Measurements from ENCODE around the gene RAB3GAP1. TPM values are rescaled to one million over a fixed set of nuclear protein-coding genes. Genes with fewer than 3 reads are reported as not detected.

RAB3GAP1 gene
- total and polyA plus RNA-seq, 2 donors (not counting 1 experiment from before 2014, with no cell fraction given): 15.6 to 62.2 TPM

GRCh38 chr2:135002836-135003235, 49.3 kb upstream of the RAB3GAP1 start:
- ChIA-PET CTCF (interaction anchor here (0.6 to 13.7 kb wide), 7 partner anchors 14 to 795 kb away, joined by 3 to 219 read pairs (median 3); no protein-coding TSS in a partner anchor), POLR2A (no interaction called here)
- TF ChIP-seq EZH2 (IDR thresholded peaks at IDR 0.05; ENCODE audit: borderline replicate concordance, insufficient read depth, low read depth, low read length, poor library complexity, severe bottlenecking) (no peak), CTCF (IDR thresholded peaks at IDR 0.05) (no peak)
- ATAC-seq (ENCODE audit: low read depth) (no peak), DNase-seq (no peak)
- Mint-ChIP-seq H3K4me1 (peaks cover 6% of the 10 kb centered on the region), H3K4me3 (no peak overlapping the region), H3K27ac (no peak overlapping the region), H3K27me3 (peaks cover 20% of the 10 kb centered on the region), H3K9me3 (ENCODE audit: insufficient read depth) (no peaks in the 10 kb centered on the region)
- H2AFZ ChIP-seq (ENCODE audit: insufficient read depth, low read depth, low read length, poor library complexity, severe bottlenecking): no peak overlapping the region
- no peaks in the 10 kb centered on the region for H3K9me3 ChIP-seq (ENCODE audit: control extremely low read depth in 1 of 3, control insufficient read depth in 2 of 3, insufficient read depth in 1 of 3, low read length in 2 of 3)
- H3K4me1 ChIP-seq (ENCODE audit: control insufficient read depth in 2 of 2, insufficient read depth in 2 of 2, low read length in 2 of 2): peaks cover 3 to 6% of the 10 kb centered on the region in 2 donors
- peaks cover 0 to 7% (median 3%) of the 10 kb centered on the region in 4 experiments for H3K27me3 ChIP-seq (replicated peaks in 1 of 4; ENCODE audit: control extremely low read depth in 1 of 4, control insufficient read depth in 3 of 4, insufficient read depth in 4 of 4, low read length in 3 of 4)
- no peaks in the 10 kb centered on the region for H4K20me1 ChIP-seq (ENCODE audit: control insufficient read depth, insufficient read depth, low read length, poor library complexity, severe bottlenecking)
- H3K4me2 ChIP-seq (replicated peaks; ENCODE audit: low read depth, low read length, poor library complexity, severe bottlenecking): no peak overlapping the region
- H3K79me2 ChIP-seq (ENCODE audit: control insufficient read depth, insufficient read depth, low read length): no peaks in the 10 kb centered on the region
- WGBS (ENCODE audit: insufficient coverage): 92% methylated on average over 3 of the region's 4 CpGs
- H3K4me3 ChIP-seq (ENCODE audit: control extremely low read depth in 1 of 5, extremely low read depth in 1 of 5, insufficient read depth in 1 of 5, low read depth in 2 of 5, low read length in 4 of 5): no peak overlapping the region
- H3K27ac ChIP-seq (ENCODE audit: low read length in 2 of 2): no peak overlapping the region
- H3K9ac ChIP-seq (ENCODE audit: low read length): no peak overlapping the region
- H3K36me3 ChIP-seq (replicated peaks in 1 of 2; ENCODE audit: control extremely low read depth in 1 of 2, control insufficient read depth in 1 of 2, extremely low read depth in 1 of 2, insufficient read depth in 2 of 2, low read length in 1 of 2): no peaks in the 10 kb centered on the region
- intact Hi-C loops (cut with micrococcal nuclease): loop anchor here (5.0 kb wide), 1 partner anchor 794 kb away; no protein-coding TSS in a partner anchor

- TF ChIP-seq EZH2 (IDR thresholded peaks at IDR 0.05; ENCODE audit: borderline replicate concordance, insufficient read depth, low read depth, low read length, poor library complexity, severe bottlenecking) (no peak), CTCF (IDR thresholded peaks at IDR 0.05) (peak; percentile 92)
- 13% methylated on average over 11 of the region's 17 CpGs for WGBS (ENCODE audit: insufficient coverage)
- Histone ChIP-seq H3K4me3 (ENCODE audit: control extremely low read depth in 1 of 5, extremely low read depth in 1 of 5, insufficient read depth in 1 of 5, low read depth in 2 of 5, low read length in 4 of 5) (no peak overlapping the region), H3K9ac (ENCODE audit: low read length) (no peak overlapping the region), H4K20me1 (ENCODE audit: control insufficient read depth, insufficient read depth, low read length, poor library complexity, severe bottlenecking) (no peaks in the 10 kb centered on the region), H3K27ac (ENCODE audit: low read length in 2 of 2) (no peak overlapping the region), H3K4me2 (replicated peaks; ENCODE audit: low read depth, low read length, poor library complexity, severe bottlenecking) (peak overlapping the region; percentile 9), H2AFZ (ENCODE audit: insufficient read depth, low read depth, low read length, poor library complexity, severe bottlenecking) (peak overlapping the region; percentile 43), H3K79me2 (ENCODE audit: control insufficient read depth, insufficient read depth, low read length) (no peaks in the 10 kb centered on the region), H3K9me3 (ENCODE audit: control extremely low read depth in 1 of 3, control insufficient read depth in 2 of 3, insufficient read depth in 1 of 3, low read length in 2 of 3) (no peaks in the 10 kb centered on the region), H3K36me3 (replicated peaks in 1 of 2; ENCODE audit: control extremely low read depth in 1 of 2, control insufficient read depth in 1 of 2, extremely low read depth in 1 of 2, insufficient read depth in 2 of 2, low read length in 1 of 2) (no peaks in the 10 kb centered on the region), H3K4me1 (ENCODE audit: control insufficient read depth in 2 of 2, insufficient read depth in 2 of 2, low read length in 2 of 2) (peaks cover 3 to 6% of the 10 kb centered on the region in 2 donors), H3K27me3 (replicated peaks in 1 of 4; ENCODE audit: control extremely low read depth in 1 of 4, control insufficient read depth in 3 of 4, insufficient read depth in 4 of 4, low read length in 3 of 4) (peaks cover 0 to 7% (median 3%) of the 10 kb centered on the region in 4 experiments)
- H3K27me3 Mint-ChIP-seq: peaks cover 23% of the 10 kb centered on the region
- ChIA-PET POLR2A (no interaction called here), CTCF (interaction anchor here (0.6 to 13.7 kb wide), 24 partner anchors 9 to 793 kb away, joined by 3 to 219 read pairs (median 4); partner anchors contain the start of gene RAB3GAP1)
- H3K4me3 Mint-ChIP-seq: no peak overlapping the region
- DNase-seq (peak; percentile 74), ATAC-seq (ENCODE audit: low read depth) (peak; percentile 76)
- intact Hi-C loops (cut with micrococcal nuclease): loop anchor here (1.0 to 5.0 kb wide), 3 partner anchors 527 to 793 kb away; partner anchors contain the start of genes R3HDM1 and ZRANB3
- peaks cover 6% of the 10 kb centered on the region for H3K4me1 Mint-ChIP-seq
- H3K9me3 Mint-ChIP-seq (ENCODE audit: insufficient read depth): no peaks in the 10 kb centered on the region
- H3K27ac Mint-ChIP-seq: no peak overlapping the region
Measured at GRCh38 chr2:135004005-135004746, 47.9 kb upstream of the RAB3GAP1 start.
